ENCODE data around the gene CCDC13. TPM values are rescaled to one million over a fixed set of nuclear protein-coding genes. Genes with fewer than 3 reads are reported as not detected.

Gene CCDC13
- total RNA-seq, 3 donors from 2014 or later = 2.3 to 2.9 (median 2.9) TPM

- no peak overlapping the region for H3K27ac ChIP-seq
- peak in 1 of 2 donors; percentile 4 for DNase-seq (ENCODE audit: low spot score in 2 of 2)
- no peaks in the 10 kb centered on the region for H3K4me1 ChIP-seq
- no peaks in the 10 kb centered on the region for H3K9me3 ChIP-seq
- no peaks in the 10 kb centered on the region for H3K27me3 ChIP-seq
- no peaks in the 10 kb centered on the region for H3K36me3 ChIP-seq
- intact Hi-C loops (cut with DNase I; ENCODE audit: low total_unique reads) = no loop called here
- TF ChIP-seq CTCF (IDR thresholded peaks at IDR 0.05) (no peak), POLR2A (IDR thresholded peaks at IDR 0.05) (no peak), POLR2AphosphoS5 (IDR thresholded peaks at IDR 0.05) (no peak)
- H3K4me3 ChIP-seq = no peak overlapping the region
Measured at GRCh38 chr3:42742259-42742658, 30.8 kb downstream of the CCDC13 start.

GRCh38 chr3:42741796-42742195 is 31.3 kb downstream of the CCDC13 start:
- H3K27ac ChIP-seq = no peak overlapping the region
- no peaks in the 10 kb centered on the region for H3K36me3 ChIP-seq
- intact Hi-C loops (cut with DNase I; ENCODE audit: low total_unique reads) = no loop called here
- H3K4me1 ChIP-seq = no peaks in the 10 kb centered on the region
- TF ChIP-seq POLR2AphosphoS5 (IDR thresholded peaks at IDR 0.05) = no peak
- TF ChIP-seq POLR2A (IDR thresholded peaks at IDR 0.05) = no peak
- TF ChIP-seq CTCF (IDR thresholded peaks at IDR 0.05) = no peak
- peak in 1 of 2 donors; percentile 10 for DNase-seq (ENCODE audit: low spot score in 2 of 2)
- no peaks in the 10 kb centered on the region for H3K9me3 ChIP-seq
- H3K27me3 ChIP-seq = no peaks in the 10 kb centered on the region
- no peak overlapping the region for H3K4me3 ChIP-seq

- no peaks in the 10 kb centered on the region for H3K27me3 ChIP-seq
- H3K9me3 ChIP-seq = no peaks in the 10 kb centered on the region
- DNase-seq (ENCODE audit: low spot score in 2 of 2) = peak in 1 of 2 donors; percentile 17
- H3K4me3 ChIP-seq = no peak overlapping the region
- intact Hi-C loops (cut with DNase I; ENCODE audit: low total_unique reads) = no loop called here
- H3K36me3 ChIP-seq = no peaks in the 10 kb centered on the region
- H3K4me1 ChIP-seq = no peaks in the 10 kb centered on the region
- no peak overlapping the region for H3K27ac ChIP-seq
- TF ChIP-seq POLR2AphosphoS5 (IDR thresholded peaks at IDR 0.05) (no peak), POLR2A (IDR thresholded peaks at IDR 0.05) (no peak), CTCF (IDR thresholded peaks at IDR 0.05) (no peak)
Measured at GRCh38 chr3:42739401-42740158, 33.5 kb downstream of the CCDC13 start.

- Histone ChIP-seq H3K36me3 (no peaks in the 10 kb centered on the region), H3K4me1 (no peaks in the 10 kb centered on the region), H3K27ac (no peak overlapping the region), H3K27me3 (no peaks in the 10 kb centered on the region), H3K4me3 (no peak overlapping the region), H3K9me3 (no peaks in the 10 kb centered on the region)
- intact Hi-C loops (cut with DNase I; ENCODE audit: low total_unique reads) = no loop called here
- peak in 1 of 2 donors; percentile 11 for DNase-seq (ENCODE audit: low spot score in 2 of 2)
- TF ChIP-seq POLR2AphosphoS5 (IDR thresholded peaks at IDR 0.05) (no peak), CTCF (IDR thresholded peaks at IDR 0.05) (no peak)
Measured at GRCh38 chr3:42736531-42736930, 36.5 kb downstream of the CCDC13 start.

GRCh38 chr3:42736081-42736480 is 37.0 kb downstream of the CCDC13 start:
- H3K4me1 ChIP-seq = no peaks in the 10 kb centered on the region
- no peaks in the 10 kb centered on the region for H3K36me3 ChIP-seq
- H3K27me3 ChIP-seq = no peaks in the 10 kb centered on the region
- intact Hi-C loops (cut with DNase I; ENCODE audit: low total_unique reads) = no loop called here
- H3K9me3 ChIP-seq = no peaks in the 10 kb centered on the region
- peak in 1 of 2 donors; percentile 14 for DNase-seq (ENCODE audit: low spot score in 2 of 2)
- TF ChIP-seq POLR2AphosphoS5 (IDR thresholded peaks at IDR 0.05) (no peak), CTCF (IDR thresholded peaks at IDR 0.05) (no peak), POLR2A (IDR thresholded peaks at IDR 0.05) (no peak)
- no peak overlapping the region for H3K27ac ChIP-seq
- no peak overlapping the region for H3K4me3 ChIP-seq
